K562 (cell line): Measurements from ENCODE around the gene EMD. TPM values are rescaled to one million over a fixed set of nuclear protein-coding genes. Genes with fewer than 3 reads are reported as not detected.

ENCODE experiments used
- ARNT ChIP-seq, 2 experiments: fragments of 450-650 bp; IDR thresholded peaks; 2 replicates each; pipeline ENCODE4 v1.6.1; 2016; ENCODE audit warnings: mild to moderate bottlenecking in 1 of 2
- BHLHE40 ChIP-seq: IDR thresholded peaks from 2 replicates; pipeline ENCODE4 v1.6.1; 2011; ENCODE audit warnings: low read length, improper control_type of control experiment
- GMEB1 ChIP-seq: fragments of 250-450 bp; sonication (Bioruptor Pico); IDR thresholded peaks from 2 replicates; pipeline ENCODE4 v1.4.0; 2020; ENCODE audit warnings: mild to moderate bottlenecking
- MIER1 ChIP-seq: fragments of 450-650 bp; IDR thresholded peaks from 2 replicates; pipeline ENCODE4 v1.6.1; 2016; ENCODE audit warnings: antibody characterized with exemption, mild to moderate bottlenecking, low read depth
- NR0B1 ChIP-seq: fragments of 450-650 bp; IDR thresholded peaks from one replicate; pipeline ENCODE4 v1.6.1; 2018; ENCODE audit warnings: mild to moderate bottlenecking, moderate library complexity; ENCODE audit not compliant: partially characterized antibody
- NR2C1 ChIP-seq, 2 experiments: fragments of 450-650 bp; IDR thresholded peaks; 2 replicates each; pipeline ENCODE4 v1.6.1; 2017; ENCODE audit warnings: mild to moderate bottlenecking in 2 of 2, antibody characterized with exemption in 1 of 2, inconsistent platforms in 1 of 2, missing compliant biosample characterization in 1 of 2, missing genetic modification characterization in 1 of 2
- PYGO2 ChIP-seq: fragments of 450-650 bp; IDR thresholded peaks from 2 replicates; pipeline ENCODE4 v1.6.1; 2016; ENCODE audit warnings: mild to moderate bottlenecking, missing genetic modification characterization, moderate library complexity, missing compliant biosample characterization
- TRIM28 ChIP-seq: fragments of 450-650 bp; IDR thresholded peaks from 2 replicates; pipeline ENCODE4 v1.6.1; 2017
- ZBTB40 ChIP-seq, 2 experiments: fragments of 450-650 bp in 1 of 2; sonication (generic) in 1 of 2; formaldehyde crosslinking in 1 of 2; IDR thresholded peaks; 2 replicates each; pipeline versions ENCODE4 v1.7.1 to v1.9.0; 2016 to 2022; ENCODE audit warnings: inconsistent platforms in 1 of 2, mild to moderate bottlenecking in 1 of 2, missing genetic modification reagents in 1 of 2
- ZNF140 ChIP-seq: fragments of 250-450 bp; sonication (Bioruptor Pico); IDR thresholded peaks from 2 replicates; pipeline ENCODE4 v1.8.0; 2021; ENCODE audit warnings: moderate library complexity, mild to moderate bottlenecking, inconsistent platforms
- ZNF212 ChIP-seq: fragments of 450-650 bp; formaldehyde crosslinking; IDR thresholded peaks from 2 replicates; pipeline ENCODE4 v1.4.0; 2020; ENCODE audit warnings: mild to moderate bottlenecking
- polyA plus RNA-seq, 8 experiments: library from polyadenylated mRNA; depleted of rRNA in 4 of 8; stranded (reverse) in 5 of 8; unstranded in 3 of 8; fragments of >200 nt; fragmentation: Nextera tagmentation in 2 of 8; fragmentation: Illumina TruSeq in 1 of 8; extraction: Ambion mirVana in 2 of 8; extraction: Trizol in 1 of 8; gene quantifications; 2 replicates each; pipeline versions ENCODE4 v1.2.1 to v1.2.3, GENCODE V29; 2011 to 2014; ENCODE audit warnings: inconsistent platforms in 1 of 8, missing spikeins in 1 of 8
- total RNA-seq, 7 experiments: library from RNA; depleted of rRNA in 6 of 7; stranded (reverse); fragments of >200 nt in 6 of 7; fragmentation: Illumina TruSeq in 2 of 7; extraction: Trizol in 2 of 7; gene quantifications; 2 replicates each; pipeline versions ENCODE4 v1.2.1 to v1.2.3, GENCODE V29; 2011 to 2021; ENCODE audit warnings: low replicate concordance in 1 of 7
- TF ChIP-seq, protein P1 (sequence below): sonication (generic); formaldehyde crosslinking; IDR thresholded peaks from 2 replicates; pipeline ENCODE4 v1.8.0; 2022; ENCODE audit warnings: mild to moderate bottlenecking, low read depth, missing genetic modification reagents

Gene EMD
- total and polyA plus RNA-seq, 9 of the 15 experiments (the other 6 are each of a cell fraction or from before 2014, with no cell fraction given), result 2.3 to 206 (median 61.9) TPM

GRCh38 chrX:154428176-154429171 is 49.4 kb downstream of the EMD start, which contains the start of gene ATP6AP1 (continued):
- TF ChIP-seq ZBTB40 (IDR thresholded peaks at IDR 0.05) (peak; percentile 18; the same call in 1 of the 2 replicates), ZBTB40 (CRISPR knock-in tag; IDR thresholded peaks at IDR 0.05) (no peak), NR0B1 (no peak), GMEB1 (CRISPR knock-in tag) (peak; percentile 61; the same call in 1 of the 2 replicates), TRIM28 (no peak), ARNT (IDR thresholded peaks at IDR 0.05) (0 out of 4 replicates have a peak, but pooled peaks of 1 of the 2 experiments have one; percentile 52), NR2C1 (IDR thresholded peaks at IDR 0.05) (no peak), NR2C1 (tag; IDR thresholded peaks at IDR 0.05) (peak; percentile 20; the same call in 1 of the 2 replicates), ZNF140 (CRISPR knock-in tag) (no peak), ZNF212 (no peak), MIER1 (no peak), BHLHE40 (peak; percentile 85), PYGO2 (tag) (no peak)
- TF ChIP-seq, protein P1, sequence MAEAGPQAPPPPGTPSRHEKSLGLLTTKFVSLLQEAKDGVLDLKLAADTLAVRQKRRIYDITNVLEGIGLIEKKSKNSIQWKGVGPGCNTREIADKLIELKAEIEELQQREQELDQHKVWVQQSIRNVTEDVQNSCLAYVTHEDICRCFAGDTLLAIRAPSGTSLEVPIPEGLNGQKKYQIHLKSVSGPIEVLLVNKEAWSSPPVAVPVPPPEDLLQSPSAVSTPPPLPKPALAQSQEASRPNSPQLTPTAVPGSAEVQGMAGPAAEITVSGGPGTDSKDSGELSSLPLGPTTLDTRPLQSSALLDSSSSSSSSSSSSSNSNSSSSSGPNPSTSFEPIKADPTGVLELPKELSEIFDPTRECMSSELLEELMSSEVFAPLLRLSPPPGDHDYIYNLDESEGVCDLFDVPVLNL (CRISPR knock-in tag), result no peak
